Left lung (tissue), 10 donors: ENCODE data around the gene TRPT1. TPM values are rescaled to one million over a fixed set of nuclear protein-coding genes. Genes with fewer than 3 reads are reported as not detected.
A peak's percentile ranks its signal among the peaks of the same experiment; 100 is the strongest.

ENCODE experiments used
- ATAC-seq: fragments of 200-7000 bp; cut with Tn5 transposase; one replicate; pipeline ENCODE4 v1.9.1; 2020; ENCODE audit warnings: moderate library complexity
- DNase-seq, 4 donors: peaks; one replicate each; pipeline ENCODE4 v3.0.0-alpha.2; 2013 to 2020
- H3K27ac ChIP-seq, 2 donors: fragments of 200-600 bp; sonication (generic) in 1 of 2; one replicate each; pipeline versions ENCODE4 v1.5.0 to v1.8.0; 2020 to 2021
- H3K27me3 ChIP-seq, 2 donors: fragments of 200-600 bp; sonication (generic) in 1 of 2; one replicate each; pipeline versions ENCODE4 v1.5.0 to v1.8.0; 2020 to 2021
- H3K36me3 ChIP-seq, 2 donors: fragments of 200-600 bp; sonication (generic) in 1 of 2; one replicate each; pipeline versions ENCODE4 v1.5.0 to v1.8.0; 2020 to 2021
- H3K4me1 ChIP-seq, 2 donors: fragments of 200-600 bp; one replicate each; pipeline ENCODE4 v1.8.0; 2021
- H3K4me3 ChIP-seq, 2 donors: fragments of 200-600 bp; sonication (generic) in 1 of 2; one replicate each; pipeline versions ENCODE4 v1.5.0 to v1.8.0; 2020 to 2021; ENCODE audit warnings: mild to moderate bottlenecking in 1 of 2
- H3K9me3 ChIP-seq, 2 donors: fragments of 200-600 bp; sonication (generic) in 1 of 2; one replicate each; pipeline versions ENCODE4 v1.5.0 to v1.8.0; 2020 to 2021
- intact Hi-C, 2 donors: fragments of 100-400 bp; cut with DNase I; formaldehyde crosslinking; loops; one replicate each; pipeline versions ENCODE4 v1.11.2 to v1.14.2; 2022
- polyA plus RNA-seq, 6 donors: library from polyadenylated mRNA; unstranded; fragments of 120-200 nt; gene quantifications; one replicate each; pipeline ENCODE4 v1.2.1, GENCODE V29; 2013; ENCODE audit not compliant: insufficient read length in 6 of 6
- total RNA-seq, 2 donors: library from RNA; stranded (reverse); fragmentation: NEBNext Ultra II Directional; extraction: Animal tissue kit (Norgen Biotek cat#: 25700); gene quantifications; one replicate each; pipeline ENCODE4 v1.2.1, GENCODE V29; 2021
- TF ChIP-seq, protein P1 (sequence below), 2 donors: fragments of 200-600 bp; sonication (generic) in 1 of 2; IDR thresholded peaks; one replicate each; pipeline versions ENCODE4 v1.5.0 to v1.8.0; 2021; ENCODE audit warnings: antibody characterized with exemption in 2 of 2
- donor health status: DM: no; HTN: yes; CAD: no.
- donor health status: DM: no; HTN: no; CAD: no.

TRPT1 gene
- total and polyA plus RNA-seq, 8 donors, result 26.3 to 33.2 (median 28.2) TPM

DNA sequence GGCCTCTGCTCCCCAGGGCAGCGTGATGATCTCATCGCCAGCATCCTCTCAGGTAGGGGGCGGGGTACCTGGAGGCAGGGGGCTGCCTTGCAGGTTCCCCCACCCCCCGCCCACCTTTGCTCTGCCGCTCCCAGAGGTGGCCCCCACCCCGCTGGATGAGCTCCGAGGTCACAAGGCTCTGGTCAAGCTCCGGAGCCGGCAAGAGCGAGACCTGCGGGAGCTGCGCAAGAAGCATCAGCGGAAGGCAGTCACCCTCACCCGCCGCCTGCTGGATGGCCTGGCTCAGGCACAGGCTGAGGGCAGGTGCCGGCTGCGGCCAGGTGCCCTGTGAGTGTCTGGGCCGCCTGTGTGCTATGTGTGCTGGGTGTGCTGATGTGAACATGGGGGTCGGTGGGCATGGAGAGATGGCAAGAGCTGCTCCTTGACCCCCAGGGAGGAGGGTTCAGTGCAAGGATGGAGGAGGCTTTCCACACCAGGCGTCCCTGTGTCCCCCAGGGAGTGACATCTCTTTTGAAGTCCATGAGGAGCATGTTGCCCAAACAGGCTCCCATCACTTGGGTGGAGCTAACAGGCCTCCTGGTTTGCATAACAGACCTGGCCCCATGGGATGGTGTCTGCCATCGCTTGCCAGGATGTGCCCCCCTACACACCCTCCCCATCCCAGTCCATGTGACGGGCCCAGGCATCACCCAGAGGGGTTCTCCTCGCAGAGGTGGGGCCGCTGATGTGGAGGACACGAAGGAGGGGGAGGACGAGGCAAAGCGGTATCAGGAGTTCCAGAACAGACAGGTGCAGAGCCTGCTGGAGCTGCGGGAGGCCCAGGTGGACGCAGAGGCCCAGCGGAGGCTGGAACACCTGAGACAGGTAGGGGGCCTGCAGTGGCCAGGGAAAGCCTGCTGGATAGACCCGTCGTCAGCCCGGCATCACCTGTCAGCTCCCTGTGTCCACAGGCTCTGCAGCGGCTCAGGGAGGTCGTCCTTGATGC, 39.5 kb upstream of the TRPT1 start:
- Histone ChIP-seq H3K4me1 (peaks cover 9 to 25% of the 10 kb centered on the region in 2 donors), H3K9me3 (no peaks in the 10 kb centered on the region), H3K36me3 (peaks cover 0 to 66% of the 10 kb centered on the region in 2 donors), H3K4me3 (no peak overlapping the region), H3K27ac (no peak overlapping the region), H3K27me3 (no peaks in the 10 kb centered on the region)
- intact Hi-C loops, result no loop called here
- DNase-seq (peak in 1 of 4 donors; percentile 76), ATAC-seq (no peak)
- TF ChIP-seq, protein P1, sequence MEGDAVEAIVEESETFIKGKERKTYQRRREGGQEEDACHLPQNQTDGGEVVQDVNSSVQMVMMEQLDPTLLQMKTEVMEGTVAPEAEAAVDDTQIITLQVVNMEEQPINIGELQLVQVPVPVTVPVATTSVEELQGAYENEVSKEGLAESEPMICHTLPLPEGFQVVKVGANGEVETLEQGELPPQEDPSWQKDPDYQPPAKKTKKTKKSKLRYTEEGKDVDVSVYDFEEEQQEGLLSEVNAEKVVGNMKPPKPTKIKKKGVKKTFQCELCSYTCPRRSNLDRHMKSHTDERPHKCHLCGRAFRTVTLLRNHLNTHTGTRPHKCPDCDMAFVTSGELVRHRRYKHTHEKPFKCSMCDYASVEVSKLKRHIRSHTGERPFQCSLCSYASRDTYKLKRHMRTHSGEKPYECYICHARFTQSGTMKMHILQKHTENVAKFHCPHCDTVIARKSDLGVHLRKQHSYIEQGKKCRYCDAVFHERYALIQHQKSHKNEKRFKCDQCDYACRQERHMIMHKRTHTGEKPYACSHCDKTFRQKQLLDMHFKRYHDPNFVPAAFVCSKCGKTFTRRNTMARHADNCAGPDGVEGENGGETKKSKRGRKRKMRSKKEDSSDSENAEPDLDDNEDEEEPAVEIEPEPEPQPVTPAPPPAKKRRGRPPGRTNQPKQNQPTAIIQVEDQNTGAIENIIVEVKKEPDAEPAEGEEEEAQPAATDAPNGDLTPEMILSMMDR (IDR thresholded peaks at IDR 0.05), result no peak

DNA sequence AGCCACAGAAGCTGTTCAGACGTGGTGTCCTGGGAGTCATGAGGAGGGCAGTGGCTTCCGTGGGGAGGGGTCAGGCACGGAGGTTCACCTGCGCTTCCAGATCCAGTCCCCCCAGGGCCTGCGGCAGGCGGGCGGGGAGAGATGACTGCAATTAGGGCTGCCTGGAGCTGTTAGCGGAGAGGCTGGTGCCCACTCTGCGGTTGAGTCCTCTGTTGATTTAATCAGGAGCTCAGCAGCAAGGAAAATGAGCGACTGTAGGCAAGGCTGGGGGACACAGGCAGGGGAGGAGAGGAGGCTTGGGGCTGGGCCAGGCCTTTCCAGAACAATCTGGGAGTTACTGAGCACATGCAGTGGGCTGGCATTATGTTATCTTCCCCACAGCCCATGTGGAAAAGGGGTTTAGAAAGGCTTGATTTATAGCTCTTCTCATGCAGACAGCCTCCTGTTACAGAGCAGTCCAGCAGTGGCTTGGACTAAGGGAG, 38.4 kb upstream of the TRPT1 start:
- no peak for ATAC-seq
- Histone ChIP-seq H3K27me3 (no peaks in the 10 kb centered on the region), H3K4me1 (peaks cover 9 to 25% of the 10 kb centered on the region in 2 donors), H3K9me3 (no peaks in the 10 kb centered on the region), H3K27ac (no peak overlapping the region), H3K36me3 (peaks cover 0 to 75% of the 10 kb centered on the region in 2 donors), H3K4me3 (no peak overlapping the region)
- intact Hi-C loops, result no loop called here
- DNase-seq, result peak in 1 of 4 donors; percentile 62
- TF ChIP-seq, protein P1 (IDR thresholded peaks at IDR 0.05), result no peak

DNA sequence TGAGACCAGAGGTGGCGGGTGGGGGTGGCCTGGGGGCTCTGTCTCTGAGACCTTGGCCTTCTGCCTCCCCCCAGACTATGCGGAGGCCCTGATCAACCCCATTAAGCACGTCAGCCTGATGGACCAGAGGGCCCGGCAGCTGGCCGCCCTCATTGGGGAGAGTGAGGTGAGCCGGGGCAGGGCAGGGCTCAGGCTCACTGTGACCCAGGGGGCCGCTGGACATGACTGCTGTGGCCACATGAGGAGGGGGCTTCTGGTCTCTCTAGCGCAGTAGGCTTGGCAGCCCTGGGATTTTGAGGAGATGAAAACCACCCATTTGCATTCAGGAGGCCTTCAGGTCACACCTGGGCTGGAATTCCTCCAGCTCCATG, 37.9 kb upstream of the TRPT1 start:
- H3K27ac ChIP-seq, result no peak overlapping the region
- H3K4me1 ChIP-seq, result peaks cover 9 to 22% of the 10 kb centered on the region in 2 donors
- H3K4me3 ChIP-seq, result no peak overlapping the region
- DNase-seq, result peak in 1 of 4 donors; percentile 62
- ATAC-seq, result no peak
- peaks cover 0 to 80% of the 10 kb centered on the region in 2 donors for H3K36me3 ChIP-seq
- H3K27me3 ChIP-seq, result no peaks in the 10 kb centered on the region
- H3K9me3 ChIP-seq, result no peaks in the 10 kb centered on the region
- TF ChIP-seq, protein P1 (IDR thresholded peaks at IDR 0.05), result no peak
- intact Hi-C loops, result no loop called here

DNA sequence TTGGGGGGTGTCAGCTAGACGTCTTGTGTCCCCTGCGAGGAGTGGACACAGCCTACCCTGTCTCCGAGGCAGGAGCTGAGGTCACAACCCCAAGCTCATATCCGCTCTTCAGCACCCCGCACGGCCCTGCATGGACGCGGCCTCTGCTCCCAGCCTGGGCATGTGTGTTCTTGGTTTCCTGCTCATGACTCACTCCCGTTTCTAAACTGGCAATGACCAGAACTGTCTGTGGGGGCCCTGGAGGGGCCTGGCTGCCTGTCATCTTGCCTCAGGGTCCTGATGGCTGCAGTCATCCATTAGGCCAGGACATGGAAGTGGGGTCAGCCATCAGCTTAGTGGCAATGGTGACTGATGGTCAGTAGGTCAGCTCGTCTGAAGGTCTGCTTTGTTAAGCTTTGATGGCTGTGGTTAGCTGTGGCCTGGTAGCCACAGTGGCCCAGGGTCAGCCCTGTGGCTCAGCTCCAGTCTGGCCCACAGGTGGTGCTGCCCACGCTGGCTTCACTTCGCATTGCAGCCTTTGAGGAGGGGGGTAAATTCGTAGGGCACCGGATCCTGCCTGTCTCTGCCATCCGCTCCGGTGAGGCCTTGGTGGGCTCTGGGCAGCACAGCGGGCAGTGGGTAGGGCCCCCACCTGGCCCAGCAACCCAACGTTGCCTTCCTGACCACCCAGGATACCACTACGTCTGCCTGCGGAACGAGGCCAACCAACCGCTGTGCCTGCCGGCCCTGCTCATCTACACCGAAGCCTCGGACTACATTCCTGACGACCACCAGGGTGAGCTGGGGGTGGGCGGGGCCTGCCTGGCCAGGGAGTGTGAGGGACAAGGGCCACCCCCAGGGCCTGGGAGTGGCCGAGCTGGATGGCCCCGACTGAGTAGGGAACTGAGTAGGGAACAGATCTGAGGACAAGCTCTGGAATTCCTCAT, 37.3 kb upstream of the TRPT1 start:
- H3K27ac ChIP-seq, result no peak overlapping the region
- DNase-seq (peak in 1 of 4 donors; percentile 69), ATAC-seq (no peak)
- H3K36me3 ChIP-seq, result peaks cover 0 to 86% of the 10 kb centered on the region in 2 donors
- TF ChIP-seq, protein P1 (IDR thresholded peaks at IDR 0.05), result no peak
- H3K9me3 ChIP-seq, result no peaks in the 10 kb centered on the region
- intact Hi-C loops, result no loop called here
- no peaks in the 10 kb centered on the region for H3K27me3 ChIP-seq
- peaks cover 4 to 15% of the 10 kb centered on the region in 2 donors for H3K4me1 ChIP-seq
- H3K4me3 ChIP-seq, result no peak overlapping the region
